NT2/D1 (cell line): ENCODE data around the gene AGER.
A peak's percentile ranks its signal among the peaks of the same experiment; 100 is the strongest.

Source experiments
- DNase-seq: peaks from one replicate; pipeline ENCODE4 v3.0.0-alpha.2; 2011; ENCODE audit warnings: low read depth, low spot score
- H3K27me3 ChIP-seq: 2 replicates; pipeline ENCODE4 v1.6.0; 2011; ENCODE audit warnings: mild to moderate bottlenecking; ENCODE audit not compliant: insufficient read length, insufficient read depth
- H3K36me3 ChIP-seq: 2 replicates; pipeline ENCODE4 v1.6.1; 2011; ENCODE audit warnings: mild to moderate bottlenecking, low read length, mixed read lengths; ENCODE audit not compliant: insufficient read depth, insufficient read length
- H3K4me1 ChIP-seq: 2 replicates; pipeline ENCODE4 v1.5.1; 2011; ENCODE audit not compliant: insufficient read depth, insufficient read length
- H3K4me3 ChIP-seq: 2 replicates; pipeline ENCODE4 v1.5.1; 2011; ENCODE audit warnings: low read depth; ENCODE audit not compliant: insufficient read length
- H3K9ac ChIP-seq: 2 replicates; pipeline ENCODE4 v1.6.0; 2011; ENCODE audit warnings: low read depth; ENCODE audit not compliant: insufficient read length
- H3K9me3 ChIP-seq: 2 replicates; pipeline ENCODE4 v1.5.1; 2011; ENCODE audit warnings: mild to moderate bottlenecking, low read length; ENCODE audit not compliant: insufficient read depth
- SUZ12 ChIP-seq: IDR thresholded peaks from 2 replicates; pipeline ENCODE4 v1.6.1; 2011; ENCODE audit not compliant: insufficient read length, insufficient read depth; ENCODE audit errors: extremely low read depth
- YY1 ChIP-seq: IDR thresholded peaks from 2 replicates; pipeline ENCODE4 v1.6.1; 2011; ENCODE audit not compliant: insufficient read length, insufficient read depth
- ZNF274 ChIP-seq: IDR thresholded peaks from 2 replicates; pipeline ENCODE4 v1.6.1; 2011; ENCODE audit warnings: mild to moderate bottlenecking, low read depth, low read length

AGER gene

GRCh38 chr6:32181148-32181702 lies 2.8 kb downstream of the AGER start:
- no peak for TF ChIP-seq YY1
- TF ChIP-seq SUZ12: no peak
- TF ChIP-seq ZNF274: no peak
- Histone ChIP-seq H3K27me3 (no peaks in the 10 kb centered on the region), H3K9me3 (no peaks in the 10 kb centered on the region), H3K9ac (no peak overlapping the region), H3K4me3 (no peak overlapping the region), H3K4me1 (peaks cover 5% of the 10 kb centered on the region), H3K36me3 (peaks cover 35% of the 10 kb centered on the region)
- DNase-seq: no peak

GRCh38 chr6:32179766-32180405 lies 4.2 kb downstream of the AGER start:
- Histone ChIP-seq H3K27me3 (no peaks in the 10 kb centered on the region), H3K4me1 (peaks cover 5% of the 10 kb centered on the region)

GRCh38 chr6:32178547-32179440 lies 5.3 kb downstream of the AGER start:
- H3K36me3 ChIP-seq: peaks cover 40% of the 10 kb centered on the region
- H3K9ac ChIP-seq: peak overlapping the region; percentile 80
- H3K4me3 ChIP-seq: peak overlapping the region; percentile 69
- TF ChIP-seq SUZ12 (no peak), YY1 (no peak), ZNF274 (no peak)
- DNase-seq: no peak
- no peaks in the 10 kb centered on the region for H3K27me3 ChIP-seq
- peaks cover 3% of the 10 kb centered on the region for H3K4me1 ChIP-seq
- H3K9me3 ChIP-seq: no peaks in the 10 kb centered on the region

More at GRCh38 chr6:32179766-32180405, 4.2 kb downstream of the AGER start:
- no peak overlapping the region for H3K4me3 ChIP-seq
- no peak for DNase-seq
- no peak overlapping the region for H3K9ac ChIP-seq
- TF ChIP-seq YY1 (no peak), SUZ12 (no peak)
- peaks cover 32% of the 10 kb centered on the region for H3K36me3 ChIP-seq
- no peaks in the 10 kb centered on the region for H3K9me3 ChIP-seq

GRCh38 chr6:32177788-32178546 lies 6.1 kb downstream of the AGER start, which contains the start of gene RNF5:
Gene RNF5, plus strand, starts transcription at chr6:32178405. Its CDS starts 107 bp downstream, at chr6:32178512.
- peak within 1 kb of the TSS; percentile 80 for H3K9ac ChIP-seq
- H3K4me3 ChIP-seq: peak within 1 kb of the TSS; percentile 69
- H3K9me3 ChIP-seq: no peaks in the 10 kb centered on the region
- peak; percentile 96 for DNase-seq
- TF ChIP-seq ZNF274 (no peak), SUZ12 (no peak), YY1 (no peak)
- H3K36me3 ChIP-seq: peaks cover 42% of the 10 kb centered on the region
- peaks cover 3% of the 10 kb centered on the region for H3K4me1 ChIP-seq
- H3K27me3 ChIP-seq: no peaks in the 10 kb centered on the region

GRCh38 chr6:32177183-32177787 lies 6.8 kb downstream of the AGER start:
- no peaks in the 10 kb centered on the region for H3K4me1 ChIP-seq

GRCh38 chr6:32176476-32177182 lies 7.4 kb downstream of the AGER start:
- peak overlapping the region; percentile 69 for H3K4me3 ChIP-seq
- no peaks in the 10 kb centered on the region for H3K9me3 ChIP-seq
- H3K4me1 ChIP-seq: no peaks in the 10 kb centered on the region
- TF ChIP-seq SUZ12 (no peak), ZNF274 (no peak), YY1 (no peak)
- peaks cover 39% of the 10 kb centered on the region for H3K36me3 ChIP-seq
- H3K27me3 ChIP-seq: no peaks in the 10 kb centered on the region
- no peak for DNase-seq
- H3K9ac ChIP-seq: peak overlapping the region; percentile 76

More at GRCh38 chr6:32177183-32177787, 6.8 kb downstream of the AGER start:
- peaks cover 41% of the 10 kb centered on the region for H3K36me3 ChIP-seq
- TF ChIP-seq SUZ12 (no peak), YY1 (no peak), ZNF274 (no peak)
- H3K9me3 ChIP-seq: no peaks in the 10 kb centered on the region
- no peaks in the 10 kb centered on the region for H3K27me3 ChIP-seq
- no peak for DNase-seq
- H3K4me3 ChIP-seq: peak overlapping the region; percentile 69
- peak overlapping the region; percentile 76 for H3K9ac ChIP-seq
